ENCODE results near the gene ADAMTSL1. TPM values are rescaled to one million over a fixed set of nuclear protein-coding genes. Genes with fewer than 3 reads are reported as not detected.

The ADAMTSL1 gene
- total RNA-seq, 1 experiment from 2014 or later: not detected

DNA sequence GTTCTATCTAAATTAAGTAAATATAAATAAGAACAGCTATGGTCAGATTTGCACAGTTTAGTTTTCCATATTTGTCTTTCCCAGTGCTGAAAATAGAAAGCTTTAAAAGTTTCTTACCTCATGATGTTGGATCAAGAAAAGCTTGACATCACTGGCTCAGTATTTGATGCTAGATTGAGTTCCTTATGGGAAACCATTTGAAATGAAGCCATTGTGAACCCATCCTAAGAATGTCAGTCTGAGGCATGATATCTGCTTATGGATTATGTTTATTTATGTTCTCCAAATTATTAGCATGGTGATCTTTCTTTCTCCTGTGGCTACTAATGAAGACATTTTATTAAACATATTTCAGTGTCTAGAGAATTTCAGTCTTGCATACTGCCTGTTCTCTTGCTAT lies 143.0 kb downstream of the ADAMTSL1 start:
- Histone ChIP-seq H3K9me3 (ENCODE audit: control insufficient read depth, insufficient read depth, low read depth, low read length) (no peaks in the 10 kb centered on the region), H3K36me3 (ENCODE audit: control insufficient read depth, insufficient read depth, low read length) (no peaks in the 10 kb centered on the region), H3K27ac (ENCODE audit: low read length) (no peak overlapping the region), H3K4me3 (ENCODE audit: low read depth in 2 of 2, low read length in 2 of 2) (no peak overlapping the region), H3K27me3 (ENCODE audit: control insufficient read depth, insufficient read depth, low read length) (no peaks in the 10 kb centered on the region), H3K4me1 (ENCODE audit: control insufficient read depth, insufficient read depth, low read length) (no peaks in the 10 kb centered on the region)
- ATAC-seq: no peak
- intact Hi-C loops (cut with micrococcal nuclease; ENCODE audit: unreplicated experiment): no loop called here
- ChIA-PET CTCF (no interaction called here), POLR2A (no interaction called here)
- no peak for DNase-seq (ENCODE audit: low read depth, low spot score)
- in situ Hi-C loops (cut with HindIII; ENCODE audit: low pct_unique_long_range_greater_than_20kb, low sequenced_read_pairs): no loop called here
- no TSS peak for BruUV-seq (replicated peaks)
- no peak for TF ChIP-seq TCF7L2 (IDR thresholded peaks at IDR 0.05; ENCODE audit: low read depth, low read length)
- TF ChIP-seq, protein P1, sequence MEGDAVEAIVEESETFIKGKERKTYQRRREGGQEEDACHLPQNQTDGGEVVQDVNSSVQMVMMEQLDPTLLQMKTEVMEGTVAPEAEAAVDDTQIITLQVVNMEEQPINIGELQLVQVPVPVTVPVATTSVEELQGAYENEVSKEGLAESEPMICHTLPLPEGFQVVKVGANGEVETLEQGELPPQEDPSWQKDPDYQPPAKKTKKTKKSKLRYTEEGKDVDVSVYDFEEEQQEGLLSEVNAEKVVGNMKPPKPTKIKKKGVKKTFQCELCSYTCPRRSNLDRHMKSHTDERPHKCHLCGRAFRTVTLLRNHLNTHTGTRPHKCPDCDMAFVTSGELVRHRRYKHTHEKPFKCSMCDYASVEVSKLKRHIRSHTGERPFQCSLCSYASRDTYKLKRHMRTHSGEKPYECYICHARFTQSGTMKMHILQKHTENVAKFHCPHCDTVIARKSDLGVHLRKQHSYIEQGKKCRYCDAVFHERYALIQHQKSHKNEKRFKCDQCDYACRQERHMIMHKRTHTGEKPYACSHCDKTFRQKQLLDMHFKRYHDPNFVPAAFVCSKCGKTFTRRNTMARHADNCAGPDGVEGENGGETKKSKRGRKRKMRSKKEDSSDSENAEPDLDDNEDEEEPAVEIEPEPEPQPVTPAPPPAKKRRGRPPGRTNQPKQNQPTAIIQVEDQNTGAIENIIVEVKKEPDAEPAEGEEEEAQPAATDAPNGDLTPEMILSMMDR (IDR thresholded peaks at IDR 0.05): no peak
- TF ChIP-seq POLR2AphosphoS5 (IDR thresholded peaks at IDR 0.05; ENCODE audit: low read depth, low read length): no peak
- TF ChIP-seq SIN3A (IDR thresholded peaks at IDR 0.05; ENCODE audit: borderline replicate concordance, insufficient read depth, low read depth, low read length): no peak
- TF ChIP-seq, protein P2, sequence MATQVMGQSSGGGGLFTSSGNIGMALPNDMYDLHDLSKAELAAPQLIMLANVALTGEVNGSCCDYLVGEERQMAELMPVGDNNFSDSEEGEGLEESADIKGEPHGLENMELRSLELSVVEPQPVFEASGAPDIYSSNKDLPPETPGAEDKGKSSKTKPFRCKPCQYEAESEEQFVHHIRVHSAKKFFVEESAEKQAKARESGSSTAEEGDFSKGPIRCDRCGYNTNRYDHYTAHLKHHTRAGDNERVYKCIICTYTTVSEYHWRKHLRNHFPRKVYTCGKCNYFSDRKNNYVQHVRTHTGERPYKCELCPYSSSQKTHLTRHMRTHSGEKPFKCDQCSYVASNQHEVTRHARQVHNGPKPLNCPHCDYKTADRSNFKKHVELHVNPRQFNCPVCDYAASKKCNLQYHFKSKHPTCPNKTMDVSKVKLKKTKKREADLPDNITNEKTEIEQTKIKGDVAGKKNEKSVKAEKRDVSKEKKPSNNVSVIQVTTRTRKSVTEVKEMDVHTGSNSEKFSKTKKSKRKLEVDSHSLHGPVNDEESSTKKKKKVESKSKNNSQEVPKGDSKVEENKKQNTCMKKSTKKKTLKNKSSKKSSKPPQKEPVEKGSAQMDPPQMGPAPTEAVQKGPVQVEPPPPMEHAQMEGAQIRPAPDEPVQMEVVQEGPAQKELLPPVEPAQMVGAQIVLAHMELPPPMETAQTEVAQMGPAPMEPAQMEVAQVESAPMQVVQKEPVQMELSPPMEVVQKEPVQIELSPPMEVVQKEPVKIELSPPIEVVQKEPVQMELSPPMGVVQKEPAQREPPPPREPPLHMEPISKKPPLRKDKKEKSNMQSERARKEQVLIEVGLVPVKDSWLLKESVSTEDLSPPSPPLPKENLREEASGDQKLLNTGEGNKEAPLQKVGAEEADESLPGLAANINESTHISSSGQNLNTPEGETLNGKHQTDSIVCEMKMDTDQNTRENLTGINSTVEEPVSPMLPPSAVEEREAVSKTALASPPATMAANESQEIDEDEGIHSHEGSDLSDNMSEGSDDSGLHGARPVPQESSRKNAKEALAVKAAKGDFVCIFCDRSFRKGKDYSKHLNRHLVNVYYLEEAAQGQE (IDR thresholded peaks at IDR 0.05; ENCODE audit: insufficient read depth in 1 of 2, low read depth in 2 of 2, low read length in 1 of 2): no peak

DNA sequence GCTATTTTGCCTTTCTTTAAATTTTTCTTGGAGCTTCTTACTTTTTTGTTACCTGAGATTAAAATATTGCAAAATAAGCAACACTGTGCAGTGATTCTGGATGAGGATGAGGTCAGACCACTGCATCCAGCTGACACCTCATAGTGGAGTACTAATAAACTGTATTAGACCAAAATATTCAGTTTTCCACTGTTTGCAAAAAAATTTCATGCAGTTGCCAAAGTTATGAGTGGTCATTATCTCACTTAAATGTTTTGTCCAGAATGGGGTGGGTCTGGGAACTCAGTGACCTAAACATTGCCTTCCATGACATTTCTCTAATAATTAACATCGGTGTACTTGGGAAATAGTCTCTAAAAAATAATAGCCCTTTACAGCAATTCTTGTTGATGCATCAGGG lies 143.8 kb downstream of the ADAMTSL1 start:
- Histone ChIP-seq H3K27ac (ENCODE audit: low read length) (no peak overlapping the region), H3K27me3 (ENCODE audit: control insufficient read depth, insufficient read depth, low read length) (no peaks in the 10 kb centered on the region), H3K4me1 (ENCODE audit: control insufficient read depth, insufficient read depth, low read length) (no peaks in the 10 kb centered on the region), H3K9me3 (ENCODE audit: control insufficient read depth, insufficient read depth, low read depth, low read length) (no peaks in the 10 kb centered on the region), H3K36me3 (ENCODE audit: control insufficient read depth, insufficient read depth, low read length) (no peaks in the 10 kb centered on the region), H3K4me3 (ENCODE audit: low read depth in 2 of 2, low read length in 2 of 2) (no peak overlapping the region)
- intact Hi-C loops (cut with micrococcal nuclease; ENCODE audit: unreplicated experiment): no loop called here
- no peak for DNase-seq (ENCODE audit: low read depth, low spot score)
- ChIA-PET POLR2A (no interaction called here), CTCF (no interaction called here)
- TF ChIP-seq, protein P1 (IDR thresholded peaks at IDR 0.05): no peak
- TF ChIP-seq, protein P2 (IDR thresholded peaks at IDR 0.05; ENCODE audit: insufficient read depth in 1 of 2, low read depth in 2 of 2, low read length in 1 of 2): no peak
- no peak for TF ChIP-seq TCF7L2 (IDR thresholded peaks at IDR 0.05; ENCODE audit: low read depth, low read length)
- no peak for TF ChIP-seq POLR2AphosphoS5 (IDR thresholded peaks at IDR 0.05; ENCODE audit: low read depth, low read length)
- no peak for TF ChIP-seq SIN3A (IDR thresholded peaks at IDR 0.05; ENCODE audit: borderline replicate concordance, insufficient read depth, low read depth, low read length)
- no peak for ATAC-seq
- in situ Hi-C loops (cut with HindIII; ENCODE audit: low pct_unique_long_range_greater_than_20kb, low sequenced_read_pairs): no loop called here
- BruUV-seq (replicated peaks): no TSS peak

Measured in Panc1 (cell line).